ENCODE data around the gene UCKL1. TPM values are rescaled to one million over a fixed set of nuclear protein-coding genes. Genes with fewer than 3 reads are reported as not detected.

UCKL1 gene
- total RNA-seq, 3 donors from 2014 or later = 37.4 to 57.8 (median 43.6) TPM

- Histone ChIP-seq H3K9me3 (no peaks in the 10 kb centered on the region), H3K4me3 (no peak overlapping the region), H3K36me3 (ENCODE audit: low read depth) (no peaks in the 10 kb centered on the region), H3K4me1 (ENCODE audit: low read depth) (no peaks in the 10 kb centered on the region)
- no peak for ATAC-seq
- TF ChIP-seq CTCF (IDR thresholded peaks at IDR 0.05) = no peak
- intact Hi-C loops (cut with DNase I, micrococcal nuclease) = no loop called here
- peak in 2 of 3 donors; percentile 35 to 57 for DNase-seq
These were observed 15.5 kb downstream of the UCKL1 start for GRCh38 chr20:63940472-63941266.

- Histone ChIP-seq H3K36me3 (ENCODE audit: low read depth) (no peaks in the 10 kb centered on the region), H3K4me3 (no peak overlapping the region), H3K9me3 (no peaks in the 10 kb centered on the region), H3K4me1 (ENCODE audit: low read depth) (no peaks in the 10 kb centered on the region)
- no peak for ATAC-seq
- TF ChIP-seq CTCF (IDR thresholded peaks at IDR 0.05) = no peak
- peak in 2 of 3 donors; percentile 37 to 57 for DNase-seq
- intact Hi-C loops (cut with DNase I, micrococcal nuclease) = no loop called here
These were observed 16.1 kb downstream of the UCKL1 start for GRCh38 chr20:63940071-63940471.

- DNase-seq (no peak), ATAC-seq (no peak)
- Histone ChIP-seq H3K4me3 (no peak overlapping the region), H3K4me1 (ENCODE audit: low read depth) (no peaks in the 10 kb centered on the region), H3K9me3 (no peaks in the 10 kb centered on the region), H3K36me3 (ENCODE audit: low read depth) (no peaks in the 10 kb centered on the region)
- intact Hi-C loops (cut with DNase I, micrococcal nuclease) = no loop called here
- no peak for TF ChIP-seq CTCF (IDR thresholded peaks at IDR 0.05)
These were observed 16.9 kb downstream of the UCKL1 start for GRCh38 chr20:63939061-63939935.

- no peak overlapping the region for H3K4me3 ChIP-seq
- H3K36me3 ChIP-seq (ENCODE audit: low read depth) = no peaks in the 10 kb centered on the region
- no peaks in the 10 kb centered on the region for H3K9me3 ChIP-seq
- H3K4me1 ChIP-seq (ENCODE audit: low read depth) = no peaks in the 10 kb centered on the region
- intact Hi-C loops (cut with DNase I, micrococcal nuclease) = no loop called here
- DNase-seq (no peak), ATAC-seq (no peak)
- no peak for TF ChIP-seq CTCF (IDR thresholded peaks at IDR 0.05)
These were observed 18.6 kb downstream of the UCKL1 start for GRCh38 chr20:63937596-63937995.

- intact Hi-C loops (cut with DNase I, micrococcal nuclease) = no loop called here
- Histone ChIP-seq H3K9me3 (no peaks in the 10 kb centered on the region), H3K4me3 (no peak overlapping the region), H3K4me1 (ENCODE audit: low read depth) (no peaks in the 10 kb centered on the region), H3K36me3 (ENCODE audit: low read depth) (peaks cover 6% of the 10 kb centered on the region)
- no peak for ATAC-seq
- no peak for TF ChIP-seq CTCF (IDR thresholded peaks at IDR 0.05)
- DNase-seq = no peak
These were observed 20.8 kb downstream of the UCKL1 start for GRCh38 chr20:63935447-63935846.

Measured in mucosa of descending colon (tissue), 3 donors.